H1 (cell line): ENCODE results near the gene TMEM18. TPM values are rescaled to one million over a fixed set of nuclear protein-coding genes. Genes with fewer than 3 reads are reported as not detected.

Source experiments
- CTCF ChIA-PET: fragments of 300-600 bp; sonication (Branson Sonifier 250); formaldehyde crosslinking; loops from one replicate; lab custom pipeline; 2021; ENCODE audit not compliant: partially characterized antibody; lab: Charles Lee
- POLR2A ChIA-PET: fragments of 300-600 bp; sonication (Branson Sonifier 250); formaldehyde crosslinking; loops from one replicate; lab custom pipeline; 2021; ENCODE audit warnings: inconsistent platforms; ENCODE audit not compliant: partially characterized antibody; lab: Charles Lee
- DNase-seq, 2 experiments: peaks; one replicate each; pipeline versions ENCODE4 v3.0.0 to v3.0.0-alpha.2; 2010 to 2022; ENCODE audit warnings: low spot score in 2 of 2, low read depth in 1 of 2, mixed read lengths in 1 of 2
- FAIRE-seq: peaks from 2 replicates; lab custom pipeline; 2011; peaks lifted over from hg19 to GRCh38; lab: Jason Lieb, UNC
- H2AFZ ChIP-seq: 2 replicates; pipeline ENCODE4 v1.8.1; 2012; ENCODE audit warnings: low read length, inconsistent platforms
- H2AK5ac ChIP-seq: 2 replicates; pipeline ENCODE4 v1.6.1; 2013; ENCODE audit warnings: low read depth, low read length
- H2BK120ac ChIP-seq: replicated peaks from 2 replicates; pipeline ENCODE3; 2013; ENCODE audit warnings: low read depth, low read length, inconsistent platforms
- H2BK12ac ChIP-seq: 2 replicates; pipeline ENCODE4 v1.6.1; 2013; ENCODE audit warnings: low read depth, low read length
- H2BK15ac ChIP-seq: 2 replicates; pipeline ENCODE4 v1.6.1; 2013; ENCODE audit warnings: low read length
- H2BK20ac ChIP-seq: 2 replicates; pipeline ENCODE4 v1.6.1; 2013; ENCODE audit warnings: low read length
- H2BK5ac ChIP-seq: 2 replicates; pipeline ENCODE4 v1.6.1; 2013; ENCODE audit warnings: low read depth, low read length
- H3K14ac ChIP-seq: 2 replicates; pipeline ENCODE4 v1.6.1; 2013; ENCODE audit warnings: inconsistent platforms; ENCODE audit not compliant: insufficient read length
- H3K18ac ChIP-seq: 2 replicates; pipeline ENCODE4 v1.6.1; 2013; ENCODE audit warnings: low read length; ENCODE audit errors: extremely low read depth
- H3K23ac ChIP-seq: 2 replicates; pipeline ENCODE4 v1.6.1; 2013; ENCODE audit warnings: inconsistent platforms; ENCODE audit not compliant: insufficient read length
- H3K23me2 ChIP-seq: 2 replicates; pipeline ENCODE4 v1.6.1; 2013; ENCODE audit warnings: low read depth, low read length
- H3K27ac ChIP-seq: 2 replicates; pipeline ENCODE4 v1.6.1; 2011; ENCODE audit warnings: low read depth, low read length, inconsistent platforms
- H3K27me3 ChIP-seq, 4 experiments: replicated peaks in 1 of 4; 1 replicate in 1 of 4; 2 replicates in 3 of 4; pipeline versions ENCODE4 v1.6.1 to v1.8.1; 2011 to 2013; ENCODE audit warnings: low read length in 3 of 4, mild to moderate bottlenecking in 3 of 4, inconsistent platforms in 2 of 4, mixed read lengths in 2 of 4, moderate library complexity in 1 of 4; ENCODE audit not compliant: control insufficient read depth in 3 of 4, insufficient read depth in 3 of 4; ENCODE audit errors: extremely low read depth in 1 of 4
- H3K36me3 ChIP-seq, 4 experiments: 2 replicates each; pipeline versions ENCODE4 v1.6.1 to v1.8.1; 2011 to 2013; ENCODE audit warnings: mild to moderate bottlenecking in 4 of 4, low read length in 3 of 4, moderate library complexity in 2 of 4, control low read depth in 1 of 4, inconsistent platforms in 1 of 4; ENCODE audit not compliant: insufficient read depth in 4 of 4, control insufficient read depth in 2 of 4
- H3K4ac ChIP-seq: replicated peaks from 2 replicates; pipeline ENCODE3; 2013; ENCODE audit warnings: low read length, low read depth, mixed read lengths, inconsistent platforms; ENCODE audit not compliant: insufficient read length
- H3K4me1 ChIP-seq, 4 experiments: replicated peaks in 1 of 4; 1 replicate in 1 of 4; 2 replicates in 3 of 4; pipeline versions ENCODE4 v1.6.1 to v1.8.1; 2011 to 2013; ENCODE audit warnings: low read length in 3 of 4, inconsistent platforms in 2 of 4, mixed read lengths in 1 of 4; ENCODE audit not compliant: insufficient read depth in 4 of 4, control insufficient read depth in 3 of 4
- H3K4me2 ChIP-seq, 2 experiments: 2 replicates each; pipeline versions ENCODE4 v1.6.1 to v1.8.1; 2011 to 2013; ENCODE audit warnings: low read depth in 2 of 2, low read length in 2 of 2, control low read depth in 1 of 2, inconsistent platforms in 1 of 2, mild to moderate bottlenecking in 1 of 2; ENCODE audit not compliant: insufficient read depth in 1 of 2
- H3K4me3 ChIP-seq, 4 experiments: fragments of 200-600, 300-600 bp in 1 of 4; sonication (generic), shearing (Covaris generic), sonication (Bioruptor Twin) in 1 of 4; 2 replicates each; pipeline versions ENCODE4 v1.5.1 to v1.8.1; 2011 to 2016; ENCODE audit warnings: low read length in 4 of 4, low read depth in 3 of 4, control low read depth in 2 of 4, inconsistent platforms in 2 of 4, mild to moderate bottlenecking in 2 of 4, mixed read lengths in 1 of 4, moderate library complexity in 1 of 4; ENCODE audit not compliant: insufficient read depth in 2 of 4; ENCODE audit errors: extremely low read depth in 1 of 4
- H3K56ac ChIP-seq: replicated peaks from 2 replicates; pipeline ENCODE3; 2013; ENCODE audit warnings: low read depth, mild to moderate bottlenecking, mixed read lengths, low read length, inconsistent platforms; ENCODE audit not compliant: insufficient read length
- H3K79me1 ChIP-seq: 2 replicates; pipeline ENCODE4 v1.6.1; 2013; ENCODE audit warnings: low read depth, low read length, control low read depth
- H3K79me2 ChIP-seq, 2 experiments: 2 replicates each; pipeline versions ENCODE4 v1.6.1 to v1.8.1; 2012 to 2013; ENCODE audit warnings: low read length in 2 of 2, mild to moderate bottlenecking in 2 of 2, inconsistent platforms in 1 of 2; ENCODE audit not compliant: insufficient read depth in 2 of 2, control insufficient read depth in 1 of 2
- H3K9ac ChIP-seq, 4 experiments: replicated peaks in 1 of 4; 1 replicate in 1 of 4; 2 replicates in 3 of 4; pipeline versions ENCODE4 v1.6.1 to v1.8.1; 2011 to 2013; ENCODE audit warnings: low read depth in 3 of 4, low read length in 3 of 4, control low read depth in 2 of 4, mild to moderate bottlenecking in 2 of 4, moderate library complexity in 2 of 4, inconsistent platforms in 1 of 4; ENCODE audit errors: extremely low read depth in 1 of 4
- H3K9me3 ChIP-seq, 2 experiments: 2 replicates each; pipeline versions ENCODE4 v1.6.1 to v1.8.1; 2012 to 2013; ENCODE audit warnings: mild to moderate bottlenecking in 2 of 2, moderate library complexity in 2 of 2, control low read depth in 1 of 2, inconsistent platforms in 1 of 2, low read depth in 1 of 2, low read length in 1 of 2, mixed read lengths in 1 of 2; ENCODE audit not compliant: insufficient read depth in 2 of 2
- H4K20me1 ChIP-seq, 2 experiments: replicated peaks in 1 of 2; 2 replicates each; pipeline versions ENCODE3 to v1.8.1; 2011 to 2013; ENCODE audit warnings: inconsistent platforms in 2 of 2, low read length in 2 of 2, mild to moderate bottlenecking in 1 of 2; ENCODE audit not compliant: insufficient read depth in 2 of 2, control insufficient read depth in 1 of 2
- H4K5ac ChIP-seq: 2 replicates; pipeline ENCODE4 v1.6.1; 2013; ENCODE audit warnings: low read length, low read depth, mixed read lengths, inconsistent platforms; ENCODE audit not compliant: insufficient read length
- H4K8ac ChIP-seq: 2 replicates; pipeline ENCODE4 v1.8.0; 2013; ENCODE audit warnings: mild to moderate bottlenecking, moderate library complexity, low read length, inconsistent platforms; ENCODE audit not compliant: insufficient read depth; ENCODE audit errors: extremely low read depth
- H4K91ac ChIP-seq: replicated peaks from 2 replicates; pipeline ENCODE3; 2013; ENCODE audit warnings: low read length, mixed read lengths, inconsistent platforms; ENCODE audit not compliant: insufficient read length
- BACH1 ChIP-seq: IDR thresholded peaks from 2 replicates; pipeline ENCODE4 v1.6.1; 2012; ENCODE audit warnings: low read length, improper control_type of control experiment
- CEBPB ChIP-seq: IDR thresholded peaks from 2 replicates; pipeline ENCODE4 v1.6.1; 2012; ENCODE audit warnings: low read depth, low read length
- EP300 ChIP-seq, 2 experiments: IDR thresholded peaks; 1 replicate in 1 of 2; 2 replicates in 1 of 2; pipeline ENCODE4 v1.6.1; 2011 to 2012; ENCODE audit warnings: low read depth in 2 of 2, low read length in 2 of 2, mild to moderate bottlenecking in 2 of 2, borderline replicate concordance in 1 of 2, inconsistent platforms in 1 of 2, moderate library complexity in 1 of 2
- HDAC6 ChIP-seq: IDR thresholded peaks from one replicate; pipeline ENCODE4 v1.7.1; 2012; ENCODE audit warnings: low read depth, mild to moderate bottlenecking, inconsistent platforms, low read length, moderate library complexity
- KDM1A ChIP-seq: fragments of 200-600, 300-600 bp; sonication (generic); IDR thresholded peaks from 2 replicates; pipeline ENCODE4 v1.7.1; 2016; ENCODE audit warnings: mild to moderate bottlenecking, low read length, borderline replicate concordance
- POU5F1 ChIP-seq: IDR thresholded peaks from 2 replicates; pipeline ENCODE4 v1.6.1; 2011; ENCODE audit warnings: low read depth, mild to moderate bottlenecking, low read length, moderate library complexity
- RNF2 ChIP-seq: fragments of 200-900, 300-1000 bp; sonication (generic); IDR thresholded peaks from 2 replicates; pipeline ENCODE4 v1.7.1; 2016; ENCODE audit warnings: borderline replicate concordance, low read depth, mild to moderate bottlenecking, antibody characterized with exemption, low read length; ENCODE audit not compliant: poor library complexity, severe bottlenecking; ENCODE audit errors: missing control alignments
- SIX5 ChIP-seq: IDR thresholded peaks from 2 replicates; pipeline ENCODE4 v1.6.1; 2011; ENCODE audit warnings: mild to moderate bottlenecking, low read depth, low read length
- SP1 ChIP-seq: IDR thresholded peaks from 2 replicates; pipeline ENCODE4 v1.6.1; 2011; ENCODE audit warnings: low read depth, low read length
- SP4 ChIP-seq: IDR thresholded peaks from 2 replicates; pipeline ENCODE4 v1.6.1; 2012; ENCODE audit warnings: low read length, inconsistent platforms
- TCF12 ChIP-seq: IDR thresholded peaks from 2 replicates; pipeline ENCODE4 v1.6.1; 2011; ENCODE audit warnings: low read depth, mild to moderate bottlenecking, low read length
- ZNF274 ChIP-seq: IDR thresholded peaks from 2 replicates; pipeline ENCODE4 v1.7.0; 2012; ENCODE audit warnings: low read length, borderline replicate concordance; ENCODE audit errors: extremely low read depth
- WGBS, 2 experiments: shearing (Covaris generic) in 1 of 2; methylation state at CpG; one replicate each; pipeline versions ENCODE4 v1.1.6 to v1.1.7; 2013 to 2015; ENCODE audit warnings: low lambda C conversion rate in 2 of 2, mixed read lengths in 2 of 2, inconsistent platforms in 1 of 2, low coverage in 1 of 2, missing lambda C conversion rate in 1 of 2; ENCODE audit not compliant: insufficient replicate concordance in 2 of 2, insufficient coverage in 1 of 2, insufficient read length in 1 of 2; ENCODE audit errors: extremely low coverage in 1 of 2, missing lambda C conversion rate in 1 of 2; 5-methylcytosine and 5-hydroxymethylcytosine counted together
- polyA plus RNA-seq, 7 experiments: library from polyadenylated mRNA; depleted of rRNA in 3 of 7; stranded (reverse) in 5 of 7; unstranded in 2 of 7; fragments of >200 nt in 5 of 7; fragments of 200-250 nt in 2 of 7; gene quantifications; 1 replicate in 5 of 7; 2 replicates in 1 of 7; 4 replicates in 1 of 7; pipeline versions ENCODE4 v1.2.1 to v1.2.3, GENCODE V29; 2011 to 2013; ENCODE audit warnings: missing spikeins in 2 of 7, mixed read lengths in 2 of 7
- total RNA-seq: library from RNA; stranded (reverse); fragmentation: NEBNext Ultra II Directional; extraction: Animal tissue kit (Norgen Biotek cat#: 25700); gene quantifications from 2 replicates; pipeline ENCODE4 v1.2.1, GENCODE V29; 2021

The TMEM18 gene
- total and polyA plus RNA-seq, 2 of the 8 experiments (the other 6 are each of a cell fraction or from before 2014, with no cell fraction given) = 22.4 to 27.1 TPM

- DNase-seq (no peak), FAIRE-seq (no peak)
- no peaks in the 10 kb centered on the region for H3K36me3 ChIP-seq
- TF ChIP-seq BACH1 (no peak), KDM1A (no peak), HDAC6 (no peak), SP1 (no peak), SIX5 (no peak), EP300 (IDR thresholded peaks at IDR 0.05; ENCODE audit: borderline replicate concordance in 1 of 2, low read depth in 2 of 2, low read length in 2 of 2) (no peak), RNF2 (no peak), CEBPB (no peak), ZNF274 (no peak), SP4 (no peak), POU5F1 (no peak), TCF12 (no peak)
- peaks cover 7 to 8% of the 10 kb centered on the region in 2 experiments; a peak in 3 of 4 replicates for H3K9me3 ChIP-seq
- H2BK12ac ChIP-seq = no peak overlapping the region
- H4K91ac ChIP-seq = no peak overlapping the region
- H3K18ac ChIP-seq = no peak overlapping the region
- no peaks in the 10 kb centered on the region for H3K79me2 ChIP-seq
- no peaks in the 10 kb centered on the region for H3K23me2 ChIP-seq
- no peak overlapping the region for H3K27ac ChIP-seq
- H3K56ac ChIP-seq = no peak overlapping the region
- H3K23ac ChIP-seq = no peak overlapping the region
- no peak overlapping the region for H4K5ac ChIP-seq
- H3K79me1 ChIP-seq = no peaks in the 10 kb centered on the region
- H2BK120ac ChIP-seq = no peak overlapping the region
- no peak overlapping the region for H2BK20ac ChIP-seq
- H2BK15ac ChIP-seq = 0 out of 2 replicates have a peak overlapping the region, but pooled peaks have one; percentile 19
- H4K20me1 ChIP-seq = no peaks in the 10 kb centered on the region
- no peak overlapping the region for H4K8ac ChIP-seq
- H2AK5ac ChIP-seq = no peak overlapping the region
- no peaks in the 10 kb centered on the region; a peak in 1 of 7 replicates for H3K27me3 ChIP-seq
- H2BK5ac ChIP-seq = no peak overlapping the region
- WGBS, 2 experiments = 84% methylated on average over 18 of the region's 19 CpGs; no CpG with 5 or more reads in 1 of the 2 experiments
- H3K9ac ChIP-seq = no peak overlapping the region
- H3K14ac ChIP-seq = no peak overlapping the region
- no peaks in the 10 kb centered on the region for H3K4me1 ChIP-seq
- H2AFZ ChIP-seq = peak overlapping the region; percentile 70; the same call in 1 of the 2 replicates
- no peak overlapping the region for H3K4me2 ChIP-seq
- CTCF ChIA-PET = interaction anchor here (0.6 to 2.3 kb wide), 3 partner anchors 8 to 317 kb away, joined by 3 to 8 read pairs (median 3); no protein-coding TSS in a partner anchor
- no peak overlapping the region for H3K4ac ChIP-seq
- no peak overlapping the region for H3K4me3 ChIP-seq
- POLR2A ChIA-PET = interaction anchor here (1.0 to 2.1 kb wide), 2 partner anchors 13 to 274 kb away, joined by 9 to 13 read pairs; partner anchors contain the start of gene TMEM18
Observed at GRCh38 chr2:689877-690510, 12.8 kb upstream of the TMEM18 start.
